ENCODE data around the gene MPHOSPH10. TPM values are rescaled to one million over a fixed set of nuclear protein-coding genes. Genes with fewer than 3 reads are reported as not detected.
"Not testable (repeated sequence)": the region's sequence is repeated elsewhere in the genome, so short reads cannot be mapped to it uniquely, and the experiment has no call there.

The MPHOSPH10 gene
- total RNA-seq = 12.5 TPM

GRCh38 chr2:71130152-71130904, at the start of gene MPHOSPH10, which contains the start of gene MCEE:
Gene MPHOSPH10, plus strand, starts transcription at chr2:71130634. Its CDS starts 32 bp downstream, at chr2:71130666.
Gene MCEE, minus strand, starts transcription at chr2:71130229. Its CDS starts 10 bp downstream, at chr2:71130219.
- ATAC-seq (peak; percentile 93), DNase-seq (ENCODE audit: low spot score) (peak; percentile 91)

GRCh38 chr2:71082402-71083252, 47.8 kb upstream of the MPHOSPH10 start:
- no peak for DNase-seq (ENCODE audit: low spot score)
- no peak for ATAC-seq

GRCh38 chr2:71083297-71083696, 47.1 kb upstream of the MPHOSPH10 start:
- ATAC-seq = not testable (repeated sequence)

GRCh38 chr2:71083752-71084312, 46.6 kb upstream of the MPHOSPH10 start:
- ATAC-seq = not testable (repeated sequence)

More at GRCh38 chr2:71083297-71083696, 47.1 kb upstream of the MPHOSPH10 start:
- DNase-seq (ENCODE audit: low spot score) = not testable (repeated sequence)

GRCh38 chr2:71085325-71086003, 45.0 kb upstream of the MPHOSPH10 start:
- not testable (repeated sequence) for DNase-seq (ENCODE audit: low spot score); ATAC-seq

More at GRCh38 chr2:71083752-71084312, 46.6 kb upstream of the MPHOSPH10 start:
- DNase-seq (ENCODE audit: low spot score) = not testable (repeated sequence)

- ATAC-seq; DNase-seq (ENCODE audit: low spot score): not testable (repeated sequence)
Observed at GRCh38 chr2:71089475-71089874, 41.0 kb upstream of the MPHOSPH10 start.

- not testable (repeated sequence) for DNase-seq (ENCODE audit: low spot score); ATAC-seq
Observed at GRCh38 chr2:71091808-71092207, 38.6 kb upstream of the MPHOSPH10 start.

GRCh38 chr2:71092491-71093260, 37.8 kb upstream of the MPHOSPH10 start:
- ATAC-seq; DNase-seq (ENCODE audit: low spot score): not testable (repeated sequence)

GRCh38 chr2:71100195-71100964, 30.1 kb upstream of the MPHOSPH10 start:
- DNase-seq (ENCODE audit: low spot score) (peak; percentile 62), ATAC-seq (peak; percentile 99)

GRCh38 chr2:71101656-71102055, 28.8 kb upstream of the MPHOSPH10 start:
- DNase-seq (ENCODE audit: low spot score) (no peak), ATAC-seq (no peak)

- ATAC-seq (no peak), DNase-seq (ENCODE audit: low spot score) (no peak)
Observed at GRCh38 chr2:71102981-71103681, 27.3 kb upstream of the MPHOSPH10 start.

- DNase-seq (ENCODE audit: low spot score) = no peak
Observed at GRCh38 chr2:71103809-71104208, 26.6 kb upstream of the MPHOSPH10 start.

GRCh38 chr2:71106463-71106862, 24.0 kb upstream of the MPHOSPH10 start:
- not testable (repeated sequence) for ATAC-seq

More at GRCh38 chr2:71103809-71104208, 26.6 kb upstream of the MPHOSPH10 start:
- no peak for ATAC-seq

GRCh38 chr2:71108091-71108490, 22.3 kb upstream of the MPHOSPH10 start:
- ATAC-seq (no peak), DNase-seq (ENCODE audit: low spot score) (no peak)

More at GRCh38 chr2:71106463-71106862, 24.0 kb upstream of the MPHOSPH10 start:
- DNase-seq (ENCODE audit: low spot score) = not testable (repeated sequence)

GRCh38 chr2:71113843-71114242, 16.6 kb upstream of the MPHOSPH10 start:
- DNase-seq (ENCODE audit: low spot score) (no peak), ATAC-seq (no peak)

- ATAC-seq = no peak
Observed at GRCh38 chr2:71117063-71117462, 13.4 kb upstream of the MPHOSPH10 start.

GRCh38 chr2:71120195-71120594, 10.2 kb upstream of the MPHOSPH10 start:
- no peak for DNase-seq (ENCODE audit: low spot score)
- ATAC-seq = no peak

More at GRCh38 chr2:71117063-71117462, 13.4 kb upstream of the MPHOSPH10 start:
- DNase-seq (ENCODE audit: low spot score) = no peak

- no peak for ATAC-seq
Observed at GRCh38 chr2:71121479-71121878, 9.0 kb upstream of the MPHOSPH10 start.

More at GRCh38 chr2:71121479-71121878, 9.0 kb upstream of the MPHOSPH10 start:
- no peak for DNase-seq (ENCODE audit: low spot score)
